GM12878 (cell line): ENCODE results near the gene MEGF9. TPM values are rescaled to one million over a fixed set of nuclear protein-coding genes. Genes with fewer than 3 reads are reported as not detected.

Source experiments
- CBFB ChIP-seq: IDR thresholded peaks from 2 replicates; pipeline ENCODE4 v1.6.1; 2016; ENCODE audit warnings: antibody characterized with exemption, low read depth
- CREB1 ChIP-seq: IDR thresholded peaks from 2 replicates; pipeline ENCODE4 v1.6.1; 2012; ENCODE audit warnings: low read depth, mild to moderate bottlenecking, inconsistent platforms
- CREM ChIP-seq: IDR thresholded peaks from 2 replicates; pipeline ENCODE4 v1.6.1; 2014; ENCODE audit warnings: antibody characterized with exemption, low read depth
- IKZF2 ChIP-seq, 2 experiments: fragments of 450-650 bp; IDR thresholded peaks; 2 replicates each; pipeline ENCODE4 v1.6.1; 2017; ENCODE audit warnings: mild to moderate bottlenecking in 2 of 2, moderate library complexity in 2 of 2
- MEF2A ChIP-seq: IDR thresholded peaks from 2 replicates; pipeline ENCODE4 v1.6.1; 2011; ENCODE audit warnings: low read depth, mild to moderate bottlenecking, low read length, moderate library complexity; ENCODE audit not compliant: insufficient read depth
- MTA2 ChIP-seq: fragments of 450-650 bp; IDR thresholded peaks from 2 replicates; pipeline ENCODE4 v1.6.1; 2016; ENCODE audit warnings: low read depth, mild to moderate bottlenecking, moderate library complexity
- MYB ChIP-seq: fragments of 150-350 bp; IDR thresholded peaks from 2 replicates; pipeline ENCODE4 v1.6.1; 2014; ENCODE audit warnings: mild to moderate bottlenecking, low read depth, low read length, borderline replicate concordance
- NBN ChIP-seq: fragments of 450-650 bp; IDR thresholded peaks from 2 replicates; pipeline ENCODE4 v1.6.1; 2016
- NR2C1 ChIP-seq: fragments of 450-650 bp; IDR thresholded peaks from 2 replicates; pipeline ENCODE4 v1.6.1; 2017; ENCODE audit warnings: antibody characterized with exemption, mild to moderate bottlenecking, moderate library complexity
- PML ChIP-seq: IDR thresholded peaks from 2 replicates; pipeline ENCODE4 v1.6.1; 2012; ENCODE audit warnings: low read length, inconsistent platforms
- POLR2A ChIP-seq: IDR thresholded peaks from 2 replicates; pipeline ENCODE4 v1.6.1; 2011; ENCODE audit warnings: low read depth, mild to moderate bottlenecking, low read length
- POLR2AphosphoS5 ChIP-seq: IDR thresholded peaks from 2 replicates; pipeline ENCODE4 v1.6.1; 2011; ENCODE audit warnings: mild to moderate bottlenecking, low read length, inconsistent platforms
- POU2F2 ChIP-seq: IDR thresholded peaks from 3 replicates; pipeline ENCODE4 v1.6.1; 2011; ENCODE audit warnings: low read depth, mild to moderate bottlenecking, low read length, borderline replicate concordance
- RAD51 ChIP-seq: fragments of 450-650 bp; IDR thresholded peaks from 2 replicates; pipeline ENCODE4 v1.6.1; 2016; ENCODE audit warnings: moderate library complexity, mild to moderate bottlenecking, inconsistent platforms
- RB1 ChIP-seq: fragments of 450-650 bp; formaldehyde crosslinking; IDR thresholded peaks from 2 replicates; pipeline ENCODE4 v1.6.1; 2017; ENCODE audit warnings: mild to moderate bottlenecking, borderline replicate concordance
- RBBP5 ChIP-seq: fragments of 200-600 bp; sonication (generic); conservative IDR thresholded peaks from 2 replicates; pipeline ENCODE4 v1.6.1; 2016
- RCOR1 ChIP-seq: conservative IDR thresholded peaks from 2 replicates; pipeline ENCODE4 v1.6.1; 2012; ENCODE audit warnings: low read depth, low read length, improper control_type of control experiment
- RELA ChIP-seq: fragments of 450-650 bp; IDR thresholded peaks from 2 replicates; pipeline ENCODE4 v1.8.0; 2014; ENCODE audit warnings: borderline replicate concordance; ENCODE audit not compliant: partially characterized antibody
- RUNX3 ChIP-seq: IDR thresholded peaks from 2 replicates; pipeline ENCODE4 v1.6.1; 2012; ENCODE audit warnings: low read length, inconsistent platforms
- SMARCA5 ChIP-seq: fragments of 450-650 bp; IDR thresholded peaks from 2 replicates; pipeline ENCODE4 v1.6.1; 2017; ENCODE audit warnings: mild to moderate bottlenecking
- SP1 ChIP-seq: IDR thresholded peaks from one replicate; pipeline ENCODE4 v1.6.1; 2011; ENCODE audit warnings: low read depth, low read length
- SRF ChIP-seq, 2 experiments: IDR thresholded peaks; 2 replicates each; pipeline ENCODE4 v1.6.1; 2011; ENCODE audit warnings: low read depth in 2 of 2, low read length in 2 of 2, mild to moderate bottlenecking in 1 of 2, moderate library complexity in 1 of 2
- TBL1XR1 ChIP-seq: IDR thresholded peaks from 2 replicates; pipeline ENCODE4 v1.6.1; 2012; ENCODE audit warnings: low read depth, low read length, improper control_type of control experiment
- TCF3 ChIP-seq: IDR thresholded peaks from 2 replicates; pipeline ENCODE4 v1.6.1; 2012; ENCODE audit warnings: low read depth, mild to moderate bottlenecking, low read length, borderline replicate concordance; ENCODE audit not compliant: insufficient read depth
- YBX1 ChIP-seq: fragments of 450-650 bp; IDR thresholded peaks from 2 replicates; pipeline ENCODE4 v1.6.1; 2016; ENCODE audit warnings: antibody characterized with exemption
- YY1 ChIP-seq: IDR thresholded peaks from 2 replicates; pipeline ENCODE4 v1.6.1; 2011; ENCODE audit warnings: low read depth, mild to moderate bottlenecking, low read length
- polyA plus RNA-seq, 11 experiments: library from polyadenylated mRNA; depleted of rRNA in 4 of 11; unstranded in 6 of 11; stranded (reverse) in 5 of 11; fragments of >200 nt; fragmentation: Nextera tagmentation in 4 of 11; fragmentation: Illumina TruSeq in 1 of 11; extraction: Ambion mirVana in 4 of 11; extraction: Trizol in 1 of 11; gene quantifications; 1 replicate in 1 of 11; 2 replicates in 10 of 11; pipeline versions ENCODE4 v1.2.1 to v1.2.3, GENCODE V29; 2011 to 2016; ENCODE audit warnings: inconsistent platforms in 2 of 11, missing spikeins in 2 of 11, low read depth in 1 of 11
- total RNA-seq, 4 experiments: library from RNA; depleted of rRNA in 3 of 4; stranded (reverse); fragments of >200 nt in 3 of 4; fragmentation: Illumina TruSeq in 1 of 4; extraction: Trizol in 1 of 4; gene quantifications; 2 replicates each; pipeline versions ENCODE4 v1.2.1 to v1.2.3, GENCODE V29; 2013 to 2021
- TF ChIP-seq, protein P1 (sequence below): fragments of 150-350 bp; IDR thresholded peaks from 2 replicates; pipeline ENCODE4 v1.6.1; 2014; ENCODE audit warnings: mild to moderate bottlenecking, low read depth, low read length

The MEGF9 gene
- total and polyA plus RNA-seq, 10 of the 15 experiments (the other 5 are each of a cell fraction or from before 2014, with no cell fraction given): 0.71 to 5.1 (median 2.6) TPM

DNA sequence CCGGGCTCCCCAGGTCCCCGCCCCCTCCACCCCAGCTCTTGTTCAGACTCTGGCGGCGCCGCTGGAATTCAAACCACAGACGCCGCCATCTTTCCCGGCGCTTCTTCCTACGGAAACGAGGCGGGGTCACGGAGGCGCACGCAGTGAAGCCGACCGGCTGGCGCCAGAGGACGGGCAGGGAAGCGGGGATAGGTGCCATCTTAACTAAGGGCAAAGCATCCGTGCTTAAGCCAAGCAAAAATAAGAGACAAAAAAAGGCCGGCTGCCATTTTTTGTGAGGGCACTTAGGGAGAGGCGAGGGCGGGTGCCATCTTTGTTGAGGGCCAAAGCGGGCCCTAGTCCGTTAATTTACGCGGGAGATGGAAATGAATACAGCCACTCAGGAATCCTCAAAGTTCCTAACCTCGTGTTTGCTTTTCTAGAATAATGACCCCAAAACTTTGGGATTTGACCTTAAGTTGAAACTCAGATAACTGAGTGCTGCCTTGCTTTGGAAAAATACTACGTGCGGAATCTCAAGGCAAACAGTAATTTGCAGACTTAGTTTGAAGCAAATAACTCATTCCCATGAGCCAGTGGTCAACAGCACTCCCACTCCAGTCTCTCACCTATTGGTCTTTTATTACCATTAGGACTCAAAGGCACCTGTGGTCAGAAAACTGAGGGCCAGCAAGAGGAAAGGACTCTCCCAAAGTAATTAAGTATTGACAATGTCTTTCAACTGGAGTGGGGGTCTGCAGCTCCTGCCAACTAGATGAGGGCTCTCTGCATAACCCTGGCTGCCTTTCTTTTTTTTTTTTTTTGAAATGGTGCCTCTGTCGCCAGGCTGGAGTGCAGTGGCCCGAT is 134.0 kb downstream of the MEGF9 start, which contains the start of gene CDK5RAP2 (continued):
- TF ChIP-seq MTA2 (0 out of 2 replicates have a peak, but pooled peaks have one; percentile 23), RB1 (peak; percentile 88), TCF3 (0 out of 2 replicates have a peak, but pooled peaks have one; percentile 48), POLR2A (peak; percentile 71), CREM (peak; percentile 96), NBN (peak; percentile 71), RCOR1 (peak; percentile 93; the same call in 1 of the 2 replicates), RBBP5 (no peak), SMARCA5 (no peak), CREB1 (peak; percentile 97), PML (no peak; the same call in 1 of the 2 replicates), YBX1 (no peak), MYB (peak; percentile 30; the same call in 1 of the 2 replicates), POU2F2 (no peak), YY1 (peak; percentile 99), IKZF2 (IDR thresholded peaks at IDR 0.05) (peak; percentile 47 to 59; a peak in 2 of 4 replicates), NR2C1 (peak; percentile 96), POLR2AphosphoS5 (peak; percentile 37; the same call in 1 of the 2 replicates), RELA (peak; percentile 18), TBL1XR1 (no peak), MEF2A (0 out of 2 replicates have a peak, but pooled peaks have one; percentile 18), SP1 (peak; percentile 59), CBFB (peak; percentile 64; the same call in 1 of the 2 replicates), RAD51 (peak; percentile 57; the same call in 1 of the 2 replicates), SRF (IDR thresholded peaks at IDR 0.05; ENCODE audit: low read depth in 2 of 2, low read length in 2 of 2) (peak in 1 of 2 experiments; percentile 48; a peak in 1 of 4 replicates), RUNX3 (peak; percentile 70)
- TF ChIP-seq, protein P1, sequence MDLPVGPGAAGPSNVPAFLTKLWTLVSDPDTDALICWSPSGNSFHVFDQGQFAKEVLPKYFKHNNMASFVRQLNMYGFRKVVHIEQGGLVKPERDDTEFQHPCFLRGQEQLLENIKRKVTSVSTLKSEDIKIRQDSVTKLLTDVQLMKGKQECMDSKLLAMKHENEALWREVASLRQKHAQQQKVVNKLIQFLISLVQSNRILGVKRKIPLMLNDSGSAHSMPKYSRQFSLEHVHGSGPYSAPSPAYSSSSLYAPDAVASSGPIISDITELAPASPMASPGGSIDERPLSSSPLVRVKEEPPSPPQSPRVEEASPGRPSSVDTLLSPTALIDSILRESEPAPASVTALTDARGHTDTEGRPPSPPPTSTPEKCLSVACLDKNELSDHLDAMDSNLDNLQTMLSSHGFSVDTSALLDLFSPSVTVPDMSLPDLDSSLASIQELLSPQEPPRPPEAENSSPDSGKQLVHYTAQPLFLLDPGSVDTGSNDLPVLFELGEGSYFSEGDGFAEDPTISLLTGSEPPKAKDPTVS: 0 out of 2 replicates have a peak, but pooled peaks have one; percentile 23
